Measurements from ENCODE around the gene FAXDC2. TPM values are rescaled to one million over a fixed set of nuclear protein-coding genes. Genes with fewer than 3 reads are reported as not detected.

Gene FAXDC2
- total RNA-seq, 1 experiment from 2014 or later = 0.95 TPM

GRCh38 chr5:154778534-154778933 lies 71.9 kb downstream of the FAXDC2 start:
- H3K27me3 Mint-ChIP-seq (ENCODE audit: insufficient read depth, unreplicated experiment) = no peaks in the 10 kb centered on the region
- H3K27me3 ChIP-seq (replicated peaks; ENCODE audit: control insufficient read depth, insufficient read depth, low read length) = no peaks in the 10 kb centered on the region
- intact Hi-C loops (cut with micrococcal nuclease; ENCODE audit: unreplicated experiment) = no loop called here
- ChIA-PET POLR2A (no interaction called here), CTCF (no interaction called here)
- no peaks in the 10 kb centered on the region for H3K9me3 Mint-ChIP-seq (ENCODE audit: unreplicated experiment)
- no peak for DNase-seq
- H3K36me3 Mint-ChIP-seq (ENCODE audit: insufficient read depth, unreplicated experiment) = peaks cover 37% of the 10 kb centered on the region
- no peaks in the 10 kb centered on the region for H3K36me3 ChIP-seq (ENCODE audit: control insufficient read depth, insufficient read depth, low read length)
- no peaks in the 10 kb centered on the region for H3K9me3 ChIP-seq
- H3K27ac Mint-ChIP-seq (ENCODE audit: unreplicated experiment) = no peak overlapping the region
- peaks cover 22% of the 10 kb centered on the region for H3K4me1 ChIP-seq
- H3K4me3 ChIP-seq (ENCODE audit: low read depth, low read length) = no peak overlapping the region
- no TSS peak for BruUV-seq (replicated peaks)
- H3K4me1 Mint-ChIP-seq (ENCODE audit: low read depth, unreplicated experiment) = peaks cover 16% of the 10 kb centered on the region
- TF ChIP-seq, protein P1, sequence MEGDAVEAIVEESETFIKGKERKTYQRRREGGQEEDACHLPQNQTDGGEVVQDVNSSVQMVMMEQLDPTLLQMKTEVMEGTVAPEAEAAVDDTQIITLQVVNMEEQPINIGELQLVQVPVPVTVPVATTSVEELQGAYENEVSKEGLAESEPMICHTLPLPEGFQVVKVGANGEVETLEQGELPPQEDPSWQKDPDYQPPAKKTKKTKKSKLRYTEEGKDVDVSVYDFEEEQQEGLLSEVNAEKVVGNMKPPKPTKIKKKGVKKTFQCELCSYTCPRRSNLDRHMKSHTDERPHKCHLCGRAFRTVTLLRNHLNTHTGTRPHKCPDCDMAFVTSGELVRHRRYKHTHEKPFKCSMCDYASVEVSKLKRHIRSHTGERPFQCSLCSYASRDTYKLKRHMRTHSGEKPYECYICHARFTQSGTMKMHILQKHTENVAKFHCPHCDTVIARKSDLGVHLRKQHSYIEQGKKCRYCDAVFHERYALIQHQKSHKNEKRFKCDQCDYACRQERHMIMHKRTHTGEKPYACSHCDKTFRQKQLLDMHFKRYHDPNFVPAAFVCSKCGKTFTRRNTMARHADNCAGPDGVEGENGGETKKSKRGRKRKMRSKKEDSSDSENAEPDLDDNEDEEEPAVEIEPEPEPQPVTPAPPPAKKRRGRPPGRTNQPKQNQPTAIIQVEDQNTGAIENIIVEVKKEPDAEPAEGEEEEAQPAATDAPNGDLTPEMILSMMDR (IDR thresholded peaks at IDR 0.05; ENCODE audit: insufficient read depth in 1 of 2, low read depth in 1 of 2, low read length in 1 of 2, severe bottlenecking in 1 of 2, unreplicated experiment in 1 of 2) = no peak
- no peak overlapping the region for H3K4me3 Mint-ChIP-seq (ENCODE audit: unreplicated experiment)

DNA sequence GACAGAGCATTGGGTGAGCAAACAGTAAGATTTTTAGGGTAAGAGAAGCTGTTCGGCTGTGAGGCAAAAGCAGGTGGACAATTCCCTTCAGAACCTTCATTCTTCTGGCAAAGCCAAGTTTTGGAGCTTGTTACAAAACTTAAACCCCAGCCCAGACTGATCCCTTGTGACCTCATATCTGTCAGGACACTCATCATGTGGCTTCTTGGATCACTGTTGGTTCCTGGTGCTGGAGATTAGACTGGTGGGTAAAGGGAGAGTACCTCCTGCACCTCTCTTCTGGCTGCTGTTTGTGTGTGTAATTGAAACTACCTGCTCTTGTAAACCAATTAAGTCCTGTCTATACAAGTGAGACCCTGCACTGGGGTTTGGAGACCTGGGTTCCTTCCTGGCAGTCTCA lies 74.2 kb downstream of the FAXDC2 start:
- ChIA-PET POLR2A (no interaction called here), CTCF (no interaction called here)
- Mint-ChIP-seq H3K4me3 (ENCODE audit: unreplicated experiment) (no peak overlapping the region), H3K27ac (ENCODE audit: unreplicated experiment) (no peak overlapping the region), H3K27me3 (ENCODE audit: insufficient read depth, unreplicated experiment) (no peaks in the 10 kb centered on the region), H3K36me3 (ENCODE audit: insufficient read depth, unreplicated experiment) (peaks cover 35% of the 10 kb centered on the region), H3K4me1 (ENCODE audit: low read depth, unreplicated experiment) (peaks cover 9% of the 10 kb centered on the region), H3K9me3 (ENCODE audit: unreplicated experiment) (no peaks in the 10 kb centered on the region)
- Histone ChIP-seq H3K4me1 (peaks cover 19% of the 10 kb centered on the region), H3K36me3 (ENCODE audit: control insufficient read depth, insufficient read depth, low read length) (no peaks in the 10 kb centered on the region), H3K4me3 (ENCODE audit: low read depth, low read length) (no peak overlapping the region), H3K9me3 (no peaks in the 10 kb centered on the region), H3K27me3 (replicated peaks; ENCODE audit: control insufficient read depth, insufficient read depth, low read length) (no peaks in the 10 kb centered on the region)
- intact Hi-C loops (cut with micrococcal nuclease; ENCODE audit: unreplicated experiment) = no loop called here
- BruUV-seq (replicated peaks) = no TSS peak
- no peak for DNase-seq
- TF ChIP-seq, protein P1 (IDR thresholded peaks at IDR 0.05; ENCODE audit: insufficient read depth in 1 of 2, low read depth in 1 of 2, low read length in 1 of 2, severe bottlenecking in 1 of 2, unreplicated experiment in 1 of 2) = no peak

- peaks cover 20% of the 10 kb centered on the region for H3K4me1 Mint-ChIP-seq (ENCODE audit: low read depth, unreplicated experiment)
Measured at GRCh38 chr5:154773326-154773725, 77.1 kb downstream of the FAXDC2 start.

More at GRCh38 chr5:154773326-154773725, 77.1 kb downstream of the FAXDC2 start:
- Mint-ChIP-seq H3K27ac (ENCODE audit: unreplicated experiment) (no peak overlapping the region), H3K36me3 (ENCODE audit: insufficient read depth, unreplicated experiment) (peaks cover 27% of the 10 kb centered on the region), H3K4me3 (ENCODE audit: unreplicated experiment) (no peak overlapping the region), H3K27me3 (ENCODE audit: insufficient read depth, unreplicated experiment) (no peaks in the 10 kb centered on the region), H3K9me3 (ENCODE audit: unreplicated experiment) (no peaks in the 10 kb centered on the region)
- H3K27me3 ChIP-seq (replicated peaks; ENCODE audit: control insufficient read depth, insufficient read depth, low read length) = no peaks in the 10 kb centered on the region
- no peak for DNase-seq
- no peak overlapping the region for H3K4me3 ChIP-seq (ENCODE audit: low read depth, low read length)
- H3K36me3 ChIP-seq (ENCODE audit: control insufficient read depth, insufficient read depth, low read length) = no peaks in the 10 kb centered on the region
- intact Hi-C loops (cut with micrococcal nuclease; ENCODE audit: unreplicated experiment) = no loop called here
- ChIA-PET POLR2A (no interaction called here), CTCF (no interaction called here)
- BruUV-seq (replicated peaks) = no TSS peak
- TF ChIP-seq, protein P1 (IDR thresholded peaks at IDR 0.05; ENCODE audit: insufficient read depth in 1 of 2, low read depth in 1 of 2, low read length in 1 of 2, severe bottlenecking in 1 of 2, unreplicated experiment in 1 of 2) = no peak
- H3K4me1 ChIP-seq = peaks cover 19% of the 10 kb centered on the region
- H3K9me3 ChIP-seq = no peaks in the 10 kb centered on the region
